Endometrial microvascular endothelial cells (primary cell): ENCODE data around the gene ITGAE. TPM values are rescaled to one million over a fixed set of nuclear protein-coding genes. Genes with fewer than 3 reads are reported as not detected.
"Not testable (repeated sequence)": the region's sequence is repeated elsewhere in the genome, so short reads cannot be mapped to it uniquely, and the experiment has no call there.

Experiments
- in situ Hi-C: cut with HindIII; loops from 2 replicates; pipeline ENCODE4 v1.10.0; 2017; ENCODE audit warnings: low sequenced_read_pairs, low pct_unique_long_range_greater_than_20kb; ENCODE audit errors: inconsistent ontology term
- total RNA-seq: library from RNA; depleted of rRNA; stranded (reverse); fragments of >200 nt; gene quantifications from one replicate; pipeline ENCODE4 v1.2.3, GENCODE V29; 2015; ENCODE audit errors: inconsistent ontology term

ITGAE gene
- 23.0 TPM for total RNA-seq

GRCh38 chr17:3800362-3801271, at the start of gene ITGAE:
Gene ITGAE (minus strand): TSS chr17:3801188. CDS start chr17:3801144, 44 bp downstream.
- in situ Hi-C loops: no loop called here

GRCh38 chr17:3848229-3848835, 47.3 kb upstream of the ITGAE start:
- in situ Hi-C loops: no loop called here

DNA sequence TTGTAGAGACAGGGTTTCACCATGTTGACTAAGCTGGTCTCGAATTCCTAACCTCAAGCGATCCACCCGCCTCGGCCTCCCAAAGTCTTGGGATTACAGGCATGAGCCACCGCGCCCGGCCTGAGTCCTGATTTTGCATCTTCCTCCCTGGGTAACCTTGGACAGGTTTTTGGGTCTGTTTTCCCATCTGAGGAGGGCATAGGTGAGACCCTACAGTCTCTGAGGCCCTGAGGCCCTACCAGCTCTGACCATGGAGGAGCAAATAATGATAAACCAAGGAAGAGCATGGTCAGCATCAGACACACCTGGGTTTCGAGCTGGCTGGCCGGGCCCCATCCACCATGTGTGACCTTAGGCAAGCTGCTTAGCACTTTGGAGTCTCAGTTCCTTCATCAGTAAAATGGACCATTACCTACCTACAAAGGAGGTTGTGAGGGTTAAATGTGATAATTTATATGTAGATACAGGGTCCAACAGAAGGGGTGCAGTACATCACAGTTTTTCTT, 46.2 kb upstream of the ITGAE start:
- in situ Hi-C loops: no loop called here

DNA sequence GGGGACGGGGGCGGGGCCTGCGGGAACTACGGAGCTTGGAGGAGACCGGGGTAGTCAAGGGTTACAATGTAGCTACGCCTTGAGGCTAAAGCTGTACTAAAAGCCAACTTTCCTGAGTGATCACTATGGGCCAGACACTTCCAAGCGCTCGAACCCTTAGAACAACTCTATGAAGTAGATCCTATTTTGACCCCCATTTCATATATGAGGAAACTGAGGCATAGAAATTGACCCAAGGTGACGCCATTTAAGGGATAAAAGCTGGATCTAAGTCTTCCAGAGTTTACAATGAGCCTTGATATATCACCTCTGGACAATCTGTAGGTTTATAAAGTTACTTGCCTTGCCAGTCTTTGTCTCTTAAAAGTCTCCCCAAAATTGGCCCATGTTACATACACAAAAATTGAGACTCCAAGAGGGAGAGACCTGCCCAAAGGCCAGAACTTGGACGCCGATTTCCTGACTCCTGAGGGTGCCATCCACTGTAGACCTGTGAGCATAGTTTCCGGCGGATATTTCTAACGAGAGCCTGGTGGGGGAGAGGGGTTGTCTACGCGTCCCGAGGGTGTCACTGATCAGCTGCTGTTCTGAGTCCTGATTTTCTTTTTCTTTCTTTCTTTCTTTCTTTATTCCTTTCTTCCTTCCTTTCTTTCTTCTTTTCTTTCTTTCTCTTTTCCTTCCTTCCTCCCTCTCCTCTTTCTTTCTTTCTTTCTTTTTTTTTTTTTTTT, 45.6 kb upstream of the ITGAE start:
- in situ Hi-C loops: no loop called here

DNA sequence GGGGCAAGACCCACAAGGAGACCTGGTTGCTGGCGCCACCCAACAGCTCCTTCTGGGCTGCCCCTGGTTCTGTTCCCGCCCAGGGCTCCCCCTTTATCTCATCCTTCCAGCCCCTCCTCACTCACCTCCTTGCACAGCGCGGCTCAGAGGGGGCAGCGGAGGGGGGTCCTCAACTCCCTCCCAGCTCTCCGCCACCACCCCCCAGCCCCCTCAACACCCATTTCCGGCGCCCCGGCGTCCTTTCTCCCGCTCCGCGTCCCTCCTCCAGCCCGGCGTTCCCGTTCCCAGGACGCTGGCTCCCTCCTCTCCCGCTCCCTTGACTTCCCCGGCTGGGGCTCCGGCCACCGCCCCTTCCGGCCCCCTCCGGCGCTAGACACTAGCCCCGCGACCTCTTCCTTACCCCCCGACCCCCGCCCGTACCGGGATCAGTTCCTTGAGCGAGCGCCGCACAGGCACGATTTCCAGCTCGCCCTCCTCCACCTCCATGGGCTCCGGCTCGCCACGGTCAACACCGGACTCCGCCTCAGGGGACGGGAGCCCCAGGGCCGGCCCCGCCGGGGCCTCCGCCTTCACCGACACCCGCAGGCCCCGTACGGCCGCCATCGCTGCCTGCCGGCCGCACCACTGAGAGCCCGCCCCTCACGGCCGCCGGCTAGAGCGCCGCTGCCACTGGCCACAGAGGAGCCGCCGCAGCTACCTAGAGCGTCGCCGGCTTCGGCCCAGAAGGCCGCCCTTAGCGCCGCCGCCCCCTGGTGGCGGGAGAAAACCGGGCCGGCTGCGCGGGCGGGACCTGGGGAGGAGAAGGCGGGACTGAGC, 44.8 kb upstream of the ITGAE start, which contains the start of gene NCBP3:
Gene NCBP3 (minus strand): TSS at position 626 of the 816 bp plus-strand sequence. CDS start 23 bp downstream, at position 603.
- in situ Hi-C loops: no loop called here

- in situ Hi-C loops: no loop called here
Observed at GRCh38 chr17:3845291-3845620, 44.3 kb upstream of the ITGAE start.

DNA sequence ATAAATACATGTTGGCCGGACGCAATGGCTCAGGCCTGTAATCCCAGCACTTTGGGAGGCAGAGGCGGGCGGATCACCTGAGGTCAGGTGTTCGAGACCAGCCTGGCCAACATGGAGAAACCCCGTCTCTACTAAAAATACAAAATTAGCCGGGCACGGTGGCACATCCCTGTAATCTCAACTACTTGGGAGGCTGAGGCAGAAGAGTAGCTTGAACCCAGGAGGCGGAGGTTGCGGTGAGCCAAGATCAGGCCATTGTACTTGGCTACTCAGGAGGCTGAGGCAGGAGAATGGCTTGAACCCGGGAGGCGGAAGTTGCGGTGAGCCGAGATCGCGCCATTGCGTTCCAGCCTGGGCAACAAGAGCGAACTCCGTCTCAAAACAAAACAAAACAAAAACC, 43.6 kb upstream of the ITGAE start:
- in situ Hi-C loops: not testable (repeated sequence)

DNA sequence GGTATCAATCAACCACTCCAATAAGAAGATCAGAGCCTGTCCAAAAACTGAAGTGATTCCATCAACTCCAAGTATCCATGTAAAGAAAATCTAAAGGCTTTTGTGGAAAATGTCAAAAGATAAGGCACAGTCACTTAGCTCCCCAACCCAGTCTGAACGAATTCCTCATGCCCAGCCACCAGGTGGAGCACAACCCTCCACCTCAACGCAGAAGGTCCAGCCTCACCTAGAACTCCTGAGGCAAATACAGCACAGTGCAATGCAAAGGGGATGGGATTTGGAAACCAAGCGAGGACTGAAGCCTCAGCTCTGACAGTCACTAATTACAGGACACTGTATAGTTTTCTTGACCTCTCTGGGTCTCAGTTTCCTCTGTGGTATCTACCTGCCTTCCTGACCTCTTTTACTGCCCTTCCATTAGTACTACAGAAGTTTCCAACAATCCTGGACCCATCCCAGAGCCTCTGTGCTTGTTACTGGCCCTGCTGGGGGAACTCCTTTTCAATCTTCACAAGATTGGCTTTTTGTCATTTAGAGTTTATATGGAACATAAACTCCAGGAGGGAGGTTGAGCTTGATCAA, 43.0 kb upstream of the ITGAE start:
- in situ Hi-C loops: no loop called here

GRCh38 chr17:3838206-3838605, 37.2 kb upstream of the ITGAE start:
- in situ Hi-C loops: no loop called here

- in situ Hi-C loops: no loop called here
Observed at GRCh38 chr17:3836551-3836950, 35.6 kb upstream of the ITGAE start.

GRCh38 chr17:3835410-3836229, 34.6 kb upstream of the ITGAE start:
- in situ Hi-C loops: no loop called here

DNA sequence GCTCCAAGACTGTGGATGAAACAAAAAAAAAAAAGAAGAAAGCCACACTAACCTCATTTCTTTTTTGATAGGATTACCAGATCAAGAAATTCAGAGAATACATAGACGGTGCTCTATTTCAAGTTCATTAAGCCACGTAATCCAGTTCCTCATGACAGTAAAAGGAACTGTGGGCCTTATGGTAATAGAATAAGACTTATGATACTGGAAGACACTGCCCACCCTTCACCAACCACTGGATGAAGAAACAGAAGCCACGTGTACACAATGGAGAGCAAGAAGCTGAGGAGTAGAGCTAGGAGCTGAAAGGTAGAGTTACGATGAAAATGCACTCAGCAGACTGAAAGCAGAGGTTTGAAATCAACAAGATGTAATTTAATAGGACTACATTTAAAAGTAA, 33.8 kb upstream of the ITGAE start:
- in situ Hi-C loops: no loop called here

DNA sequence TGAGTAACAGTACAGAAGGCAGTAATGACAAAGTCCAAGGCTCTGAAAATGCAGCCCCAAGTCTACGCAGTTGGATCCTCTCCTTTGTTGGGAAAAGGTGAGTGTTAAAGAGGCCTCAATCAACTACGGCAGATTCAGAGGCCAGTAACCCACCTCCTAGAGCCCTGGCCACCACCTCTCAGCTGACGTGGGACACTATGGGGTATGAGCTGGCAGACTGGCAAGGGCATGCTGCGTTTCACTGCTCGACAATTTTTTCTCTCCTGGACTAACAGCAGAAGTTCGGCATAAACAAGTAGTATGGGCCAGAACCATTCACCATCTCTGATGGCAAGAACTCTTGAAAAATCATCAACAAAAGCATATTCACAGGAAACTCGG, 27.9 kb upstream of the ITGAE start:
- in situ Hi-C loops: no loop called here

GRCh38 chr17:3828151-3828851, 27.3 kb upstream of the ITGAE start:
- in situ Hi-C loops: no loop called here

GRCh38 chr17:3827124-3827773, 26.3 kb upstream of the ITGAE start:
- in situ Hi-C loops: no loop called here

- in situ Hi-C loops: no loop called here
Observed at GRCh38 chr17:3826191-3826590, 25.2 kb upstream of the ITGAE start.

DNA sequence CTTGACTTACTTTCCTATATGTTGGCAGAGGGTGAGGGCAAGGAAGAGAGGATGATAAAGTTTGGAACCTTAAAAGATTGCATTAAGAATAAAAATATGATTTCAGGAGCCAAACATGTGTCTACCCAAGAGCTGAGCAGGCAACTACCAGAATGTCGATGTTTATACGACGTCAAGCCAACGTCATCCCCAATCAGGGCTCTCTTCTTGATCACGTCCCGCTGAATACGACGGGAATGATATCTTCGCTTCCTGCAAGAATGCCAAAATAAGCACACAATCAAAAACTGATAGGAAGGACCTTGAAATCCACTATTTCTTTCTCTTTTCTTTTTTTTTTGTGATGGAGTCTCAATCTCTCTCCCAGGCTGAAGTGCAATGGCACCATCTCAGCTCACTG, 20.1 kb upstream of the ITGAE start:
- in situ Hi-C loops: no loop called here
